SU-DHL-6 (cell line): Measurements from ENCODE around the gene VAC14.

Experiments
- H2AFZ ChIP-seq: fragments of 200-600 bp; sonication (generic); 2 replicates; pipeline ENCODE4 v1.6.1; 2014; ENCODE audit warnings: low read depth, mild to moderate bottlenecking, moderate library complexity, mixed read lengths, antibody characterized with exemption, low read length; ENCODE audit not compliant: severe bottlenecking
- H3F3A ChIP-seq: fragments of 200-600 bp; shearing (Covaris generic); 2 replicates; pipeline ENCODE4 v1.6.0; 2016; ENCODE audit warnings: antibody characterized with exemption, mild to moderate bottlenecking; ENCODE audit not compliant: insufficient read depth
- H3K27ac ChIP-seq: fragments of 200-600 bp; sonication (generic); 2 replicates; pipeline ENCODE4 v1.5.1; 2016; ENCODE audit warnings: low read depth, mild to moderate bottlenecking, low read length, moderate library complexity, mixed read lengths
- H3K27me3 ChIP-seq: fragments of 200-600 bp; sonication (generic), shearing (Covaris generic); 2 replicates; pipeline ENCODE4 v1.6.0; 2014; ENCODE audit warnings: mild to moderate bottlenecking, low read length
- H3K36me3 ChIP-seq: fragments of 200-600 bp; sonication (generic); 2 replicates; pipeline ENCODE4 v1.6.1; 2014; ENCODE audit warnings: mild to moderate bottlenecking, low read length, mixed read lengths
- H3K4me2 ChIP-seq: fragments of 300-600, 200-600 bp; shearing (Covaris generic), sonication (generic); 2 replicates; pipeline ENCODE4 v1.6.0; 2014; ENCODE audit warnings: low read length, low read depth, mild to moderate bottlenecking; ENCODE audit not compliant: poor library complexity, severe bottlenecking
- H3K4me3 ChIP-seq: fragments of 200-600 bp; sonication (generic); 2 replicates; pipeline ENCODE4 v1.5.1; 2014; ENCODE audit warnings: antibody characterized with exemption, low read length, mild to moderate bottlenecking, mixed read lengths; ENCODE audit not compliant: insufficient read depth, poor library complexity, severe bottlenecking
- H3K79me2 ChIP-seq: fragments of 200-600 bp; sonication (generic); 2 replicates; pipeline ENCODE4 v1.6.1; 2014; ENCODE audit warnings: mild to moderate bottlenecking, low read length, moderate library complexity; ENCODE audit not compliant: insufficient read depth
- H3K9ac ChIP-seq: fragments of 200-600 bp; sonication (generic); 2 replicates; pipeline ENCODE4 v1.7.0; 2014; ENCODE audit warnings: mild to moderate bottlenecking, low read length
- H3K9me2 ChIP-seq: fragments of 200-600 bp; sonication (generic); replicated peaks from 2 replicates; pipeline ENCODE4 v1.6.1; 2014; ENCODE audit warnings: low read length; ENCODE audit not compliant: insufficient read depth
- H3K9me3 ChIP-seq: fragments of 200-600 bp; sonication (generic); 2 replicates; pipeline ENCODE4 v1.6.1; 2014; ENCODE audit warnings: low read length, mixed read lengths; ENCODE audit not compliant: insufficient read depth
- H4K20me1 ChIP-seq: fragments of 200-600 bp; sonication (generic); 2 replicates; pipeline ENCODE4 v1.6.1; 2014; ENCODE audit warnings: low read depth, mild to moderate bottlenecking, antibody characterized with exemption, low read length, moderate library complexity, mixed read lengths
- EZH2phosphoT487 ChIP-seq: fragments of 200-600 bp; sonication (generic), shearing (Covaris generic); conservative IDR thresholded peaks from 2 replicates; pipeline ENCODE4 v1.6.1; 2018; ENCODE audit warnings: mild to moderate bottlenecking, antibody characterized with exemption, low read length, moderate library complexity, mixed read lengths
- TF ChIP-seq, protein P1 (sequence below): fragments of 200-600 bp; sonication (generic); IDR thresholded peaks from one replicate; pipeline ENCODE4 v1.5.1; 2017; ENCODE audit warnings: antibody characterized with exemption, mild to moderate bottlenecking, low read length, moderate library complexity; ENCODE audit not compliant: insufficient read depth, poor library complexity, severe bottlenecking

The VAC14 gene

GRCh38 chr16:70809392-70810060 is 8.6 kb upstream of the VAC14 start:
- H3K9me2 ChIP-seq, result no peaks in the 10 kb centered on the region
- H2AFZ ChIP-seq, result no peak overlapping the region
- H3F3A ChIP-seq, result no peaks in the 10 kb centered on the region
- H3K9ac ChIP-seq, result no peak overlapping the region
- no peak overlapping the region for H3K4me3 ChIP-seq
- H3K4me2 ChIP-seq, result no peak overlapping the region
- no peaks in the 10 kb centered on the region for H3K79me2 ChIP-seq
- no peaks in the 10 kb centered on the region for H4K20me1 ChIP-seq
- no peaks in the 10 kb centered on the region for H3K27me3 ChIP-seq
- TF ChIP-seq, protein P1, sequence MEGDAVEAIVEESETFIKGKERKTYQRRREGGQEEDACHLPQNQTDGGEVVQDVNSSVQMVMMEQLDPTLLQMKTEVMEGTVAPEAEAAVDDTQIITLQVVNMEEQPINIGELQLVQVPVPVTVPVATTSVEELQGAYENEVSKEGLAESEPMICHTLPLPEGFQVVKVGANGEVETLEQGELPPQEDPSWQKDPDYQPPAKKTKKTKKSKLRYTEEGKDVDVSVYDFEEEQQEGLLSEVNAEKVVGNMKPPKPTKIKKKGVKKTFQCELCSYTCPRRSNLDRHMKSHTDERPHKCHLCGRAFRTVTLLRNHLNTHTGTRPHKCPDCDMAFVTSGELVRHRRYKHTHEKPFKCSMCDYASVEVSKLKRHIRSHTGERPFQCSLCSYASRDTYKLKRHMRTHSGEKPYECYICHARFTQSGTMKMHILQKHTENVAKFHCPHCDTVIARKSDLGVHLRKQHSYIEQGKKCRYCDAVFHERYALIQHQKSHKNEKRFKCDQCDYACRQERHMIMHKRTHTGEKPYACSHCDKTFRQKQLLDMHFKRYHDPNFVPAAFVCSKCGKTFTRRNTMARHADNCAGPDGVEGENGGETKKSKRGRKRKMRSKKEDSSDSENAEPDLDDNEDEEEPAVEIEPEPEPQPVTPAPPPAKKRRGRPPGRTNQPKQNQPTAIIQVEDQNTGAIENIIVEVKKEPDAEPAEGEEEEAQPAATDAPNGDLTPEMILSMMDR, result no peak
- no peak for TF ChIP-seq EZH2phosphoT487
- H3K27ac ChIP-seq, result no peak overlapping the region
- no peaks in the 10 kb centered on the region for H3K9me3 ChIP-seq
- H3K36me3 ChIP-seq, result no peaks in the 10 kb centered on the region

GRCh38 chr16:70808371-70808770 is 7.4 kb upstream of the VAC14 start:
- Histone ChIP-seq H3K36me3 (no peaks in the 10 kb centered on the region), H3K27me3 (no peaks in the 10 kb centered on the region), H4K20me1 (no peaks in the 10 kb centered on the region), H3K4me3 (no peak overlapping the region), H3K27ac (no peak overlapping the region), H2AFZ (no peak overlapping the region), H3F3A (no peaks in the 10 kb centered on the region), H3K4me2 (no peak overlapping the region), H3K9ac (no peak overlapping the region), H3K9me3 (no peaks in the 10 kb centered on the region), H3K79me2 (no peaks in the 10 kb centered on the region), H3K9me2 (no peaks in the 10 kb centered on the region)
- no peak for TF ChIP-seq EZH2phosphoT487
- TF ChIP-seq, protein P1, result no peak

- no peak overlapping the region for H2AFZ ChIP-seq
- no peaks in the 10 kb centered on the region for H3K9me3 ChIP-seq
- no peaks in the 10 kb centered on the region for H4K20me1 ChIP-seq
- H3K9ac ChIP-seq, result no peak overlapping the region
- no peaks in the 10 kb centered on the region for H3K36me3 ChIP-seq
- H3K79me2 ChIP-seq, result no peaks in the 10 kb centered on the region
- peaks cover 5% of the 10 kb centered on the region; the same call in 1 of the 2 replicates for H3F3A ChIP-seq
- H3K4me2 ChIP-seq, result no peak overlapping the region
- no peak overlapping the region for H3K4me3 ChIP-seq
- no peaks in the 10 kb centered on the region for H3K9me2 ChIP-seq
- TF ChIP-seq, protein P1, result no peak
- TF ChIP-seq EZH2phosphoT487, result no peak
- H3K27me3 ChIP-seq, result no peaks in the 10 kb centered on the region
- no peak overlapping the region for H3K27ac ChIP-seq
Observed at GRCh38 chr16:70805787-70806186, 4.8 kb upstream of the VAC14 start.
